GM19438 (cell line): ENCODE measurements around the gene BSND.

Experiments used
- ATAC-seq: cut with Tn5 transposase; IDR thresholded peaks from one replicate; pipeline ENCODE4 v1.9.1; 2021; ENCODE audit warnings: low read depth; ENCODE audit not compliant: unreplicated experiment

BSND gene

DNA sequence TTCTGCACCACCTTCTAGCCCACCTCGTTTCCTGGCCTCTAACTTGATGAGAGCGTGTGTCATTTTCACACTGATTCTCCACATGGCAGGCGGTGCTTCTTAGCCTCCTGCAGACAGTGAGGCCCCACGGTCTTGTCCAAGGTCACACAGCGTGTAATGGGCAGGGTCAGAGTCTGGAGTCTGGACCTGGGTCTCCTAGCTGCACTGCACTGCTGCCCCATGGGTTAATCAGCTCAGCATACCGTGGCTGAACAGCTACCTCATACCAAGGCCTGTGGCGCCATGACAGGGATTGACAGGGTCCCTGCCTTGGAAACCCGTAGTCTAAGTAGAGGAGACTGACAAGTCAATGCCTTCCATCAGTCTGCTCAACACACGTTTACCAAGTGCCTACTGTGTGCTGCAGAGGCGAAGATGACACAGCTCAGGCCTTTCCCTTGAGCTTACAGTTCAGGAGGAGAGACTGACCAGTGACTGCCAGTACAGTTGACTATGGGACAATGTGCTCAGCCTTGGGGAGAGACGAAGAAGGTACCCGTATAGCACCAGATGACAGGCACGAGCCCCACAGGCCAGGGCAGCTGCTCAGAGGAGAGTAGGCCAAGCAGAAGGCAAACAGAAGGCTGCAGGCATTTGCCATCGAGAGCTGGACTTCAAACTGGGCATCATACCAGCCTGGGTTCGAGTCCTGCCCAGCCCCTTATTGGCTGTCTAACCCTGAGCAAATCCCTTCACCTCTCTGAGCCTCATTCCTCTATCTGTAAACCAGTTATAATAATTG lies 46.1 kb downstream of the BSND start:
- ATAC-seq: no peak

- ATAC-seq: no peak
Observed at GRCh38 chr1:55045430-55045829, 46.7 kb downstream of the BSND start.

- ATAC-seq: no peak
Observed at GRCh38 chr1:55046871-55047270, 48.1 kb downstream of the BSND start.

DNA sequence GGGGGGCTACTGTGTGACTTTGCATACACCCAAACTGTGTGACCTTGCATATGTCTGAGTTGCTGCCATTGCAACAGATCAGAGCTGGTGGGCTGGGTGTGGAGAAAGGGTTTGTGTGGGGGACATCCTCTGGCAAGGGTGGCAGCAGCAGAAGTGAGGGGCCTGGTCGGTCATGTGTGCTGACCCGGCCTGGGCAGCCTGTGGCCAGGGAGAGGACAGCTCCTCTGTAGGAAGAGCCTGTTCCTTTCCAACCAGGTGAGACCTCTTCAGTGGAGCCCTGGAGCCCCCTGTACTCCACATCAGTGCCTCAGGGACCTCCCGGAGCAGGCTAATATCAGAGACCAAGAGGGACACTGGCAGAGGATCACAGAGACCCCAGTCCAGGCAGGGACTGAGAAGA lies 48.9 kb downstream of the BSND start:
- ATAC-seq: no peak

DNA sequence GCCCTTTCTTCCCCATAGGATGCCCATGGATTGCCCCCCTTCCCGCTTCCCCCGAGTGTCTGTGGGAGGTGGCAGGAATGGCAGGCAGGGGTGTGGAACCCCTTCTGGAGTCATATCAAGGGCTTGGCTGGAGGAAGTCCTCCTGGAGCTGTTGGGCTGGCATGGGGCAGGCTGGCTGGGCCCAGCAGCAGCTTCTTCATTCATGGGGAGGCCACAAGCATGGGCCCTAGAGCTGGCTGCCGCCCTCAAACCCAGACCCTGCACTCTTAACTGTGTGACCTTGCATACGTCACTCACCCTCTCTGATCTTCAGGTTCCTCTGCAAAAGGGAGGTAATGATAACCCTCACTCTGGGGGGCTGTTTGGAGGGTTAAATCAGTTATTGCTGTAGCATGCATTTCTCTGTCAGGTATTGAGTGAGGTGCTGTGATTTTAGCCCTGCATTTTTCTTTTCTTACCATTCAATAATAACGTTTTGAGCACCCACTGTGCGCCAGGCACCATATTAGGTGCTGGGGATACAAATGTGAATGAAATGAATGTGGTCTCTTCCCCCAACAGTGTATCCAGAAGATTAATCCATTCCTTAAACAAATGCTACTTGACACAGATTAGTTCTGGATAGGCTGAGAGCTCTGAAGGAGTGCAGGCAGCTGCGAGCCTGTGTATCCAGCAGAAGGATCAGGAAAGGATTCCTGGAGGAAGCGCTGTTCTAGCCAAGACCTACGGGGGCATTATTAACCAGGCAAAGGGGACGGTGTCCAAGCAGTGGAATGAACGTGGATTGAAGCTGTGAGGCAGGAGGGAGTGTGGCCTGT lies 49.9 kb downstream of the BSND start:
- no peak for ATAC-seq

DNA sequence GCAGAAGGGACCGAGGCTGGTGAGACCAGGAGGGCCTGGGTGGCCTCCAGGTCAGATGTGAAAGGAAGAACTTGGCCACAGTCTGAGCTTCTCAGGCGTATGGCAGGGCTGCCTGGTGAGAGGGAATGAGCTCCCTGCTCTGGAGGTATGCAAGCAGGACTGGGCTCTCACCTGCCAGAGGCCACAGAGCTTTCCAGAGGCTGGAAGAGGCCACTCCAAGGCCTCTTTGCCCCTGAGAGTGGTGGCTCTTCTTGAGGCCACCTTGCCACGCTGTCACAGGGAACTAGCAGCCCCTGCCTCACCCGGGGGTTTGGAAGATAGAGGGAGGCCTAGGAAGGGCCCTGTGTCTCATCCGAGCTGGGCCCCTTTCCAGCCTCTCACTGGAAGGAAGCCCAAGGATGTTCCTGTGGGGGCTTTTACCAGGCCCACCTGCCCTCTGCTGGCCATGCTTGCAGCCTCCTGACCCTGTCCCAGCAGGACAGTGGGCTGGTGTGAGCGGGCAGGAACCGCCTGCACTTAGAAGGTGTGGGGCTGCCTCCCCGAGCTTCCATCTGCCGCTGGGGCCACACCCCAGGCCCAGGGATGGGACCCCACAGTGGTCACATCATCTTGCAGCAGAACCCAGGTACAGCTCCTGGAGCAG lies 50.7 kb downstream of the BSND start:
- no peak for ATAC-seq

DNA sequence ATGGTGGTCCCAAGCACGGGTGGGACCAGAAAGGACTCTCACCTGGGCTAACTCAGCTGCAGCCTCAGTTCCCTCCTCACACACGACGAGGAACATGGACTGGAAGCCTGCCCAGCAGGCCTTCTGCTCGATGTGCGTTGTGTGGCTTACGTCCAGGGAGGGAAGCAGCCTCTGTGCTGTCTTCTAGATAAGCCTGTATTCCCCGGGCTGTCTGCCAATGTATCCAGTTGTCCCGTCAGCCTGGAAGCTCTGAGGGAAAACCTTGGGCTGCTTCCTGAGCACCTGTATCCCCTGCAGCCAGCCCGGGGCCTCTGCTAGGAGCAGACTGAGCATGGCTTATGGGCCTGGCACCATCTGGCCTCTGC lies 51.2 kb downstream of the BSND start:
- ATAC-seq: no peak

- ATAC-seq: no peak
Observed at GRCh38 chr1:55050283-55050682, 51.5 kb downstream of the BSND start.

DNA sequence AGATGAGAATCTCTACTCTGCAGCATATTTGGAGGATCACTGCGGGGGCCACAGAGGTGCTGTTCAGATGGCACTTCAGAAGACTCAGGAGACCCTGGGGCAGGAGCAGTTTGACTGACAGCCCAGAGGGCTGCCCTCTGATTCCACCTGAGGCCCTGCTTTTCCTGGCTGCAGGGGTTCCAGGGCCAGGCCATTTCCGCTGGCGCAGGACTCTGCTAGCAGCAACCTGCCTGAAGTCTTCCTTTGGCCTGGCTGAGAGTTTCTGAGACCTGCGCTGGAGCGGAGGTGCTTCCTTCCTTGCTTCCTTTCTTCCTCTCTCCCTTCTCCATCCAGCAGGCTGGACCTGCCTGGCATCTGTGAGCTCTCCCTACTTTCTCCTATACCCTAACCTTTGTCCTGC lies 52.4 kb downstream of the BSND start:
- no peak for ATAC-seq

DNA sequence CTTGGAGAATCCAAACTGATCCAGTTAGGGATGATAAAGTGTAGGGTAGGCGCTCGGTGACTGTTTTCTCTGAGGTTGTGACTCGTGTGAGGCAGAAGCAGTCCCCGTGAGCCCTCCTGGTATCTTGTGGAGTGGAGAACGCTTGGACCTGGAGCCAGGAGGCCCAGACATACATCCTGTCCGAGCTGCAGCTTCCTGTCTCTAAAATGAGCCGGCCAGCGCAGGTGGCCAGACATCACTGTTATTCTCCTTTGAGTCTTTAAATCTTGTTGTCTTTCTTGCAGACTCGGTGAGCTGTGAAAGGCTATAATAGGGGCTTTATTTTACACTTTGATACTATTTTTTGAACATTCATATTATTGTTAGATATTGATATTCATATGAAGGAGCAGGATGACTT lies 52.9 kb downstream of the BSND start:
- no peak for ATAC-seq

DNA sequence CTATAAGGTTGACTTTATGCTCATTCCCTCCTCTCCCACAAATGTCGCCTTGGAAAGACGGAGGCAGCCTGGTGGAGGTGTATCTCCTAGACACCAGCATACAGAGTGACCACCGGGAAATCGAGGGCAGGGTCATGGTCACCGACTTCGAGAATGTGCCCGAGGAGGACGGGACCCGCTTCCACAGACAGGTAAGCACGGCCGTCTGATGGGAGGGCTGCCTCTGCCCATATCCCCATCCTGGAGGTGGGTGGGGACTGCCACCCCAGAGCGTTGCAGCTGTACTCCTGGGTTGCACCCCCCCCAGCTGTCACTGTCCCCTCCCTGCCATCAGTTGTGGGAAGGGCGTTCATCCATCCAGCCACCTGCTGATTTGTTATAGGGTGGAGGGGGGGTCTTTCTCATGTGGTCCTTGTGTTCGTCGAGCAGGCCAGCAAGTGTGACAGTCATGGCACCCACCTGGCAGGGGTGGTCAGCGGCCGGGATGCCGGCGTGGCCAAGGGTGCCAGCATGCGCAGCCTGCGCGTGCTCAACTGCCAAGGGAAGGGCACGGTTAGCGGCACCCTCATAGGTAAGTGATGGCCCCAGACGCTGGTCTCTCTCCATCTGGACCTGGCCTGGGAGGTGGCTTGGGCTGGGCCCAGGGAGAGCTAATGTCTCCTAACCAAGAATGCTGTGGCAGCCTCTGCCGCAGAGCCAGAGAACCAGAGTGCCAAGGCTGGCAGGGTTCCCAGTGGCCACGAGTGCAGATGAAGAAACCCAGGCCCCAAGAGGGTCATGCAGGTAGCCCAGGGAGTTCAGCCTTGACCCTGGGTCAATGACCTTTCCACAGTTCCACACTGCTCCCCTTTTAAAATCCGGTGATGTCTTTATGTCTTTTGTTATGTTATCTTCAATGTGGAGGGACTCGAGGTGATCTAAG lies 53.7 kb downstream of the BSND start:
- no peak for ATAC-seq

GRCh38 chr1:55053265-55053954 lies 54.7 kb downstream of the BSND start:
- no peak for ATAC-seq

DNA sequence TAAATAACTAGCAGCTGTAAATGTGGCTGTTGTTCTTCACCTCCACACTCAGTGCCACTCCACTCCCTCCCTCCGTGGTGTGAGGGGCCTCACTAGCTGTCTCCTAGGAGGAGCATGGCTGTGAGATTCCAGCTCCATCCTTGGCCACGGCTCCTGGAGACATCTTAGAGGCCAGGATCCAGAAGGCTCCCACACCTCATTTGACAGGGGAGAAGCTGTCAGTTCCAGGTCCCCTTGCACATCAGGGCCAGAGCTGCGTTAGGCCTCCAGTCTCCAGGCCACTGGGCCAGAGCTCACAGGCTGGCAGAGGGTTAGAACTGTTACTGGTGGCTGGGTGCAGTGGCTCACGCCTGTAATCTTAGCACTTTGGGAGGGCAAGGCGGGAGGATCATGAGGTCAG lies 55.7 kb downstream of the BSND start:
- no peak for ATAC-seq

- ATAC-seq: no peak
Observed at GRCh38 chr1:55055084-55055882, 56.5 kb downstream of the BSND start.

DNA sequence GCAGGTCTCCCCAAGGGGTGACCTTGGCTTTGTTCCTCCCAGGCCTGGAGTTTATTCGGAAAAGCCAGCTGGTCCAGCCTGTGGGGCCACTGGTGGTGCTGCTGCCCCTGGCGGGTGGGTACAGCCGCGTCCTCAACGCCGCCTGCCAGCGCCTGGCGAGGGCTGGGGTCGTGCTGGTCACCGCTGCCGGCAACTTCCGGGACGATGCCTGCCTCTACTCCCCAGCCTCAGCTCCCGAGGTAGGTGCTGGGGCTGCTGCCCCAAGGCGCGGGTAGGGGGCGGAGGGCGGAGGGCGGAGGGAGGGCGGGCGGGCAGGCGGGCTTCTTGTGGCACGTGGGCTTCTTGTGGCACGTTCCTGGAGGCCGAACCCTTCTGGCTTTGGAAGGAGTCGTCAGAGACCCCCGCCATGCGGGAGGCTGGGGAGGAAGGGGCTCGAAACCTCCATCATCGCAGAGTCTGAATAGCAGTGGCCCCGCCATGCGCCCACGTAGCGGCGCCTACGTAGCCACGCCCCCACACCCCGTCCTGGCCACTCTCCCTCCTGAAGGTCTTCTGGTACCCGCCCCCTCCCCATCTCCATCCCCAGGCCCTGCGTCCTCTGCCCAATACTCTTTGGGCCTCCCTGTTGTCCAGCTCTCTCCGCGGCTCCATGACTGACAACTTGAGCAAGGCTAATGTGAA lies 57.4 kb downstream of the BSND start:
- ATAC-seq: no peak

GRCh38 chr1:55056632-55056992 lies 57.9 kb downstream of the BSND start:
- ATAC-seq: no peak

DNA sequence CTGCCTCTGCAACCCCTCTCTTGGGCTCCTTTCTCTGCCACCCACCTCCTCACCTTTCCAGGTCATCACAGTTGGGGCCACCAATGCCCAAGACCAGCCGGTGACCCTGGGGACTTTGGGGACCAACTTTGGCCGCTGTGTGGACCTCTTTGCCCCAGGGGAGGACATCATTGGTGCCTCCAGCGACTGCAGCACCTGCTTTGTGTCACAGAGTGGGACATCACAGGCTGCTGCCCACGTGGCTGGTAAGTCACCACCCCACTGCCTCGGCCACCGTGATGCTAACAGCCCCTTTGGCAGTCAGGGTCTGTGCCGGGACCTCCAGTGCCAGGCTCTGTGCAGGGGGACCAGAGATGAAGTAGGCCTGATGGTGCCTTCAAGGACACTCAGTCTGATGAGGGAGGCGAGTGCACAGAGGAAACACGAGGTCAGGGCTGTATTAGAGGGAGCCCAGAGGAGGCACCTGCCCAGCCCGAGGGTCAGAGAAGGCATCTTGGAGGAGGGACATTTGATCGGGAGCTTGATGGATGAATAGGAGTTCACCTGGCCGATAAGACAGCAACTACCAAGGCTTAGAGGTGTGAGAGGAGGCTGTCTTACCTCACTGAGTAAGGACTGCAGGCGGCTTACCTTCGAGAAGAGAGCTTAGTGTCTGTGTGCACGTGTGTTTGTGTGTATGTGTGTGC lies 58.7 kb downstream of the BSND start:
- no peak for ATAC-seq

- no peak for ATAC-seq
Observed at GRCh38 chr1:55057956-55058298, 59.2 kb downstream of the BSND start.
